HT-29 (cell line): ENCODE results near the gene SRRM2. TPM values are rescaled to one million over a fixed set of nuclear protein-coding genes. Genes with fewer than 3 reads are reported as not detected.

Source experiments
- DNase-seq: peaks from one replicate; pipeline ENCODE4 v3.0.0-alpha.2; 2015; ENCODE audit warnings: low spot score
- total RNA-seq: library from RNA; depleted of rRNA; stranded (reverse); fragments of >200 nt; shearing (Covaris generic); gene quantifications from 2 replicates; pipeline ENCODE4 v1.2.3, GENCODE V29; 2014

Gene SRRM2
- total RNA-seq, 1 experiment from 2014 or later, result 132 TPM

- DNase-seq, result no peak
Observed at GRCh38 chr16:2798723-2799204, 46.3 kb downstream of the SRRM2 start.

DNA sequence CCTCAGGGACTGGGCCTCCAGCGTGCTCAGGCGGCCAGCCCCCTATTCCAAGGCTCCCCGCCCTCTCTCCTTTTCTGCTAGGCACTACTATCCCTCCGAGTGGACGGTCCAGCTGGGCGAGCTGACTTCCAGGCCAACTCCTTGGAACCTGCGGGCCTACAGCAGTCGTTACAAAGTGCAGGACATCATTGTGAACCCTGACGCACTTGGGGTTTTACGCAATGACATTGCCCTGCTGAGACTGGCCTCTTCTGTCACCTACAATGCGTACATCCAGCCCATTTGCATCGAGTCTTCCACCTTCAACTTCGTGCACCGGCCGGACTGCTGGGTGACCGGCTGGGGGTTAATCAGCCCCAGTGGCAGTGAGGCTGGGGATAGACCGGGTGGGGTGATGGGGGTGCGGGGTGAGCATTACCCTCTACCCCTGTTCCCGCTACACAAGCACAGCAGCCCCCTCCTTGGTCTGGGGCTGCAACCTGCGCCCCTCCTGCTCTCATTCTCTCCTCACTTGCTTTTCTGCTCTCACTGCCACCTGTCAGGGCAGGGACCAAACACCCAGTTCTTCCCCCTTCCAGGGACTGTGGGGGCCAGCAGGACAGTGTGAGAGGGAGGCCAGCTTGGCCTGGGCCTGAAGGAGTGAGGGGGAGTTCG is 46.9 kb downstream of the SRRM2 start:
- no peak for DNase-seq

DNA sequence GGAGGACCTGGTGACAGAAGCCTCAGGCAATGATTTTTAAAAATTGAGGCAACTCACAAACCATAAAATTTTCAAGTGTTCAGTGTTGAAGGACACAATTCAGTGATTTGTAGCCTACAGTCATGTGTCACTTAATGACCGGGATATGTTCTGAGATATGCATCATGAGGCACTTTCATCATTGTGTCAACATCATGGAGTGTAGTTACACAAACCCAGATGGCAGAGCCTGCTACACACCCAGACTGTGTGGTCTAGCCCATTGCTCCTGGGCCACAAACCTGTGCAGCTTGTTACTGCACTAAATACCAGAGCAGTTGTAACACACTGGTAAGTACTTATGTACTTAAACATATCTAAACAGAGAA is 47.4 kb downstream of the SRRM2 start:
- peak; percentile 36 for DNase-seq

- no peak for DNase-seq
Observed at GRCh38 chr16:2803545-2804195, 51.2 kb downstream of the SRRM2 start.

GRCh38 chr16:2804728-2805127 is 52.3 kb downstream of the SRRM2 start:
- DNase-seq, result no peak

GRCh38 chr16:2806286-2806685 is 53.8 kb downstream of the SRRM2 start:
- DNase-seq, result no peak

DNA sequence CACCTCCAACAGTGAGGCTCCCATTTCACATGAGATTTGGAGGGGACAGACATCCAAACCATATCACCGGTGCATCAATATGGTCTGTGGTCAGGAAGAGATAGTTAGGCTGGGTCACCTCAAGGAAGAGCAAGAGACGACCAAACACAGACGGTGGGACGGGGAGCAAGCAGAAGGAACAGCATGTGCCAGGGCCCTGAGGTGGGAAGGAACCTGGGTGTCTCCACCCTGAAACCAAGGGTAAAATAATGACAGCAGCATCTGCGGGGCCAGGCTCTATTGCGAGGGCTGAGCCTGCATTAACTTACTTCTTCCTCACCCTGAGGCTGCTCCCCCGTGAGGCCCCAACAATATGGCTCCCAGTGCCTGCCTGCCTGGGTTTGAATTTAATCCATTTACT is 55.7 kb downstream of the SRRM2 start:
- DNase-seq, result no peak

- no peak for DNase-seq
Observed at GRCh38 chr16:2809149-2809760, 56.8 kb downstream of the SRRM2 start.

DNA sequence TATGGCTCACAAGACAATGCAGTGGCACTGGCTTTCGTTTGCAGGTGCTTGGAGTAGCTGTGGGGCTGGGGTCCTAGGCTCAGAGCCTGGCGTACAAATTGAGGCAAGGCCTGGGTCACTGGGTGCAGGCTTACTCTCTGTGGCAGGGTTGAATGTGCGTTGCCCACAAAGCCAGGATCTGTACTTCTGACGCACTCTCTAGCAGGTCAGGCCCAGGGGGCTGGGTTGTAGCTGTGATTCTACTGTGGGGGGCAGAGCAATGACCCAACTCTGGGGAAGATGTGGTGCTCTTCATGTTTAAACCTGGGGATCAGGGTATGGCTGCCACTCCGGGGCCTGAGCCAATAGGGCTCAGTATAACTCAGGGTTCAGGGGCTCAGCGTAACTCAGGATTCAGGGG is 58.2 kb downstream of the SRRM2 start:
- DNase-seq, result no peak

DNA sequence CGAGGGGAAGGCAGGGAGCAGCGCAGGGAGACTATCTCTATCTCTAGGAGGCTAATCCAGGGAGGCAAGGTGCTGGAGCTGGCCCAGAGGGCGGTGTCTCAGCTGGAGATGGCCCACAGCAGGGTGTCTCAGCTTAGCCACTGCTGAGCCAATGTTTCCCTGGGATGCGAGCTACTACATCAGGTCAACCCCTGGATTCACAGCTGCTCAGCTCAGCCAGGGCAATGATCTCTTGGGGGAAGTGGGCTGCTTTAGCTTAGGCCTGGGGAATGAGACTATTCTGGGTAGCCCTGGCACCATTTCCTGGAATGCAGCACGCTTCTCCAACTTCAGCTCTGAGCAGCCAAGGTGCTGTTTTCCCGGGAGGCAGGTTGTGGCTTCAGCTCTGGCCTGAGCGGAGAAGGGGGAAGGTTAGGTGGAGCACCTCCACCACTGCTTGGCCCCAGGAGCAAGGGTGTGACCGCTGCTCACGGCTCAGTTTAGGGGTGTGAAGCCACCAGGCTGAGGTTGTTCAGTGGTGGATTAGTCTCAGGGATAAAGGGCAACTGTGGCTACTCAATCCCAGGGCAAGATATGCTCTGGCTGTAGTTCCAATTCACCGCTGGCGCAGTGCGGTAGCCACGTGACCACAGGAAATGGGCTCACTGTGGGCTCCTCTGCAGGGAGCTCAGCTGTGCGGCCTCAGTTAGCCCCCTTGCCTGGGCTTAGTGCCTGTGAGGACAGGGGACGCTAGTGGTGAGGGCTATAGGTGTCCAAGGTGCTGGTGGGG is 59.4 kb downstream of the SRRM2 start:
- DNase-seq, result no peak

- DNase-seq, result no peak
Observed at GRCh38 chr16:2813771-2814221, 61.4 kb downstream of the SRRM2 start.

GRCh38 chr16:2814551-2815298 is 62.3 kb downstream of the SRRM2 start:
- no peak for DNase-seq

DNA sequence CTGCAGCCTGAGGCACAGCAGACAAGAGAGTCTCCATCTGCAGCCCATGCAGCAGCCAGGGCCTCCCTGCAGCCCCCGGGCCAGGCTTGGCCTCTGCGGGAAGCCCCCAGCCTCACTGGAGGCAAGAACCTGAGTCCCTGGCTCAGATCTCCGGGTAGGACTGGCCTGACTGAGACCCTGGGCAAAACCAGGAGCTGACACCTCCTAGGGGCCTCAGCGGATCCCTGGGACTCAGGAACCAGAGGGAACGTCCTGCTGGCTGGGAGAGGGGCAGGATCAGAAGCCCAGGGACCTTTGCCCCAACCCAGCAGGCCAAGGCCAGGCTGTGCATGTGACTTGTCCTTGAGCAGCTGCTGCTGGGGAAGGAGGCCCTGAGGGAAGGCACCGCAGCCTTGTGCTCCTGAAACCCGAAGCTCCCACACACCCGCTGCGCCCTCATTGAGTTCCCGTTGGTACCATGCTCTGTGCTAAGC is 62.9 kb downstream of the SRRM2 start:
- DNase-seq, result no peak

GRCh38 chr16:2816751-2817339 is 64.4 kb downstream of the SRRM2 start, which contains the start of gene PRSS21:
Gene PRSS21, plus strand, starts transcription at chr16:2817237. Its CDS starts 32 bp downstream, at chr16:2817269.
- DNase-seq, result no peak

DNA sequence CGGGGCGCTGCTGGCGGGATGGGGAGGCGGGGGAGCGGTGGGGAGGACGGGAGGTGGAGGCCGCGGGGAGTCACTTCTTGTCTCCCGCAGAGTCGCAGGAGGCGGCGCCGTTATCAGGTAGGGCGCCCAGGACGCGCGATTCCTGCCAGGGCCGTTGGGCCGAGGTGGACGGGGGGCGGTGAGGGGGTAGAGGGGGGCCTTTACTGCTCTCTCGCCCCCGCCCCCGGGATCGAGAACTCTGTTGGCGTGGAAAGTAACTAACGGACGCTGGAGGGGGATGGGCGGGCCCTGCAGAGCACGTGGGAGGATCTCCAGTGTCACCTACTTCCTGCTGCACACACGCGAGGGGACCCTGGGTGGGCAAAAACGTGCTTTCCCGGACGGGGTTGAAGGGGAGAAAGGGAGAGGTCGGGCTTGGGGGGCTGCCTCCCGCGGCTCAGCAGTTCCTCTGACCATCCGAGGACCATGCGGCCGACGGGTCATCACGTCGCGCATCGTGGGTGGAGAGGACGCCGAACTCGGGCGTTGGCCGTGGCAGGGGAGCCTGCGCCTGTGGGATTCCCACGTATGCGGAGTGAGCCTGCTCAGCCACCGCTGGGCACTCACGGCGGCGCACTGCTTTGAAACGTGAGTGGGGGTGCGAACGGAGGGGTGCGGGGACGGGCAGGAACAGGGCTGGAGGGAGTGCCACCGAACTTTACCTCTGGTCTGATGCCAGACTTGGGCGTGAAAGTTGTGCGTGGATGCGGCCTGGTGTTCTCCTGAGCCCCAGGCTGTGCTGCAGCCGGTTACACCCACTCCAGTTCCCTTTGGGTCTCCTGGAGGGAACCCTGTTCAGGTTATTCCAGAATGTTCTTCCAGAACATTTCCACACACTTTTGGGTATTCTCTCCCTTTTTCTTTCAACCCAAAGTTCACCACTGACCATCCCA is 65.2 kb downstream of the SRRM2 start:
- no peak for DNase-seq

DNA sequence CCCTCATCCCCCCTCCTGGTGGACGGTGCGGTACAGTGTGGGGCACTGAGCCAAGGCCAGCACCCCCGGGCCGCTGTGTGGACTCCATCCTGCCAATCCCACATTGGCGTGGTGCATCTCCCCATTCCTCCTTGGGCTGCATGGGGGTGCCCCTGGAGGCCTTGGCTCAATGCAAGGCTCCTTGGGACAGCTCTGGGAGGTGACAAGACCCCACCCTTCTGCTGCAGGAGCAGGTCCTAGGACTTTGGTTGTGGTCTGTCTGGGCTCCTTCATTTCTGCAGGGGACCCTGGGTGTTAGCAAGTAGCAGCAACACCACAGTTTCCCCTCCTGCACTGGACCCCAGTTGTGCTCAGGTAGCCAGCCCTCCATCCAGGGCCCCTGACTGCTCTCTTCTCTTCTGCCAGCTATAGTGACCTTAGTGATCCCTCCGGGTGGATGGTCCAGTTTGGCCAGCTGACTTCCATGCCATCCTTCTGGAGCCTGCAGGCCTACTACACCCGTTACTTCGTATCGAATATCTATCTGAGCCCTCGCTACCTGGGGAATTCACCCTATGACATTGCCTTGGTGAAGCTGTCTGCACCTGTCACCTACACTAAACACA is 65.9 kb downstream of the SRRM2 start:
- no peak for DNase-seq

DNA sequence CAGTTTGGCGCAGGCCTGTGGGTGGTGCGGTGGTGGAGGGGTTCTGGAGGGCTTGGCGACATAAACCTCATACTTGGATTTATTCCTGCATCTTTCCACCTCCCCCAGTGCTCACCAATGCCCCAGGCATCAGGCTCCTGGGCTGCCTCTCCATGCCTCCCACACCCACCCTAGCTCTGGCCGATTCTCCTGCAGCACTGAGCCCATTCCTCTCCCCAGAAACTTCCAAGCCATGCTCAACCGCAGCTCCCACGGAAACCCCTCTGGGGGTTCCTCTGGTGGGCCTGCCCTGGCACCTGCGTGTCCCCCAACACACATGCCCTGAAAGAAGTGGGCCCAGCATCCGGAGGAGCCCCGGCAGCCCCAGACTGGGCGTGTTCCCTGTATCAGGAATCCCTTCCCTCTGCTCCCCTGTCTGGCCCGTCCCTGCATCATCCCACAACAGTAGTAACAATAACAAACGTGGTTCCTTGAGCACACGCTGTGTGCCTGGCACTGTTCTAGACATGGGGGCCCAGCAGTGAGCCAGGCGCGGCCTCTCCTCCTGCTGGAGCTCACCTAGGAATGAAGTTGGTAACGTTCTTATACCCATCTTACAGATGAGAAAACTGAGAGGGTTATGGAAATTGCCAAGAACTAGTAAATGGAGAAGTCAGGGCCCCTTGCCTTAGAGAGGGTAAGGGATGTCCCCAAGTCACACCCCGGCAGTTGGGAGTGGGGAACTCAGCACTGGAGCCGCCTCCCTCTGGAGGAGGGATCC is 66.9 kb downstream of the SRRM2 start:
- DNase-seq, result no peak
